GM19238 (cell line): ENCODE data around the gene ZNF516.
A peak's percentile ranks its signal among the peaks of the same experiment; 100 is the strongest.

ENCODE experiments used
- DNase-seq: peaks from one replicate; pipeline ENCODE4 v3.0.0; 2011; ENCODE audit warnings: low spot score; ENCODE audit not compliant: insufficient read length

ZNF516 gene

GRCh38 chr18:76491776-76492668 is 3.0 kb downstream of the ZNF516 start:
- no peak for DNase-seq

- peak; percentile 76 for DNase-seq
Observed at GRCh38 chr18:76491473-76491775, 3.6 kb downstream of the ZNF516 start.

GRCh38 chr18:76490670-76491472 is 4.2 kb downstream of the ZNF516 start:
- DNase-seq = no peak

- no peak for DNase-seq
Observed at GRCh38 chr18:76490033-76490432, 5.0 kb downstream of the ZNF516 start.

- no peak for DNase-seq
Observed at GRCh38 chr18:76489081-76489480, 6.0 kb downstream of the ZNF516 start.

- DNase-seq = no peak
Observed at GRCh38 chr18:76488190-76488589, 6.9 kb downstream of the ZNF516 start.

GRCh38 chr18:76487782-76488181 is 7.3 kb downstream of the ZNF516 start:
- no peak for DNase-seq

GRCh38 chr18:76487070-76487469 is 8.0 kb downstream of the ZNF516 start:
- DNase-seq = no peak

- no peak for DNase-seq
Observed at GRCh38 chr18:76486574-76486973, 8.5 kb downstream of the ZNF516 start.

GRCh38 chr18:76486038-76486437 is 9.0 kb downstream of the ZNF516 start:
- no peak for DNase-seq

GRCh38 chr18:76484749-76485387 is 10.2 kb downstream of the ZNF516 start:
- no peak for DNase-seq

GRCh38 chr18:76483780-76484179 is 11.3 kb downstream of the ZNF516 start:
- no peak for DNase-seq

- no peak for DNase-seq
Observed at GRCh38 chr18:76482971-76483691, 11.9 kb downstream of the ZNF516 start.

GRCh38 chr18:76482267-76482666 is 12.8 kb downstream of the ZNF516 start:
- no peak for DNase-seq

- no peak for DNase-seq
Observed at GRCh38 chr18:76480913-76481312, 14.1 kb downstream of the ZNF516 start.

- DNase-seq = no peak
Observed at GRCh38 chr18:76479351-76480238, 15.4 kb downstream of the ZNF516 start.

- DNase-seq = no peak
Observed at GRCh38 chr18:76476665-76477561, 18.1 kb downstream of the ZNF516 start.

- no peak for DNase-seq
Observed at GRCh38 chr18:76475450-76476194, 19.4 kb downstream of the ZNF516 start.

- no peak for DNase-seq
Observed at GRCh38 chr18:76474824-76475223, 20.2 kb downstream of the ZNF516 start.
